ENCODE results near the gene PRMT3. TPM values are rescaled to one million over a fixed set of nuclear protein-coding genes. Genes with fewer than 3 reads are reported as not detected.
"Not testable (repeated sequence)": the region's sequence is repeated elsewhere in the genome, so short reads cannot be mapped to it uniquely, and the experiment has no call there.

PRMT3 gene
- 23.5 and 23.8 TPM in 2 replicates for total RNA-seq (2014; rRNA removed)
- 4.3 TPM for polyA plus RNA-seq (2012)

GRCh38 chr11:20387261-20388095, at the start of gene PRMT3:
PRMT3 (plus strand) TSS chr11:20387716; CDS start chr11:20387747, 31 bp downstream.
- DNase-seq (ENCODE audit: low read depth), result peak; percentile 92

- peak; percentile 11 for DNase-seq (ENCODE audit: low read depth)
Observed at GRCh38 chr11:20342347-20343141, 45.0 kb upstream of the PRMT3 start.

GRCh38 chr11:20351136-20351535, 36.4 kb upstream of the PRMT3 start:
- DNase-seq (ENCODE audit: low read depth), result no peak

- no peak for DNase-seq (ENCODE audit: low read depth)
Observed at GRCh38 chr11:20351751-20352262, 35.7 kb upstream of the PRMT3 start.

GRCh38 chr11:20353829-20354434, 33.6 kb upstream of the PRMT3 start:
- peak; percentile 37 for DNase-seq (ENCODE audit: low read depth)

- DNase-seq (ENCODE audit: low read depth), result peak; percentile 43
Observed at GRCh38 chr11:20355221-20356219, 32.0 kb upstream of the PRMT3 start.

- no peak for DNase-seq (ENCODE audit: low read depth)
Observed at GRCh38 chr11:20357150-20357549, 30.4 kb upstream of the PRMT3 start.

- peak; percentile 37 for DNase-seq (ENCODE audit: low read depth)
Observed at GRCh38 chr11:20360650-20361049, 26.9 kb upstream of the PRMT3 start.

GRCh38 chr11:20362481-20362880, 25.0 kb upstream of the PRMT3 start:
- no peak for DNase-seq (ENCODE audit: low read depth)

GRCh38 chr11:20363149-20363499, 24.4 kb upstream of the PRMT3 start:
- no peak for DNase-seq (ENCODE audit: low read depth)

- peak; percentile 44 for DNase-seq (ENCODE audit: low read depth)
Observed at GRCh38 chr11:20363500-20364340, 23.8 kb upstream of the PRMT3 start, which contains the start of gene HTATIP2. HTATIP2 (plus strand) TSS chr11:20363714; CDS start chr11:20364238, 524 bp downstream.

- DNase-seq (ENCODE audit: low read depth), result no peak
Observed at GRCh38 chr11:20364341-20364792, 23.1 kb upstream of the PRMT3 start.

GRCh38 chr11:20365465-20365864, 22.1 kb upstream of the PRMT3 start:
- DNase-seq (ENCODE audit: low read depth), result not testable (repeated sequence)

GRCh38 chr11:20367313-20367948, 20.1 kb upstream of the PRMT3 start:
- peak; percentile 89 for DNase-seq (ENCODE audit: low read depth)

- peak; percentile 44 for DNase-seq (ENCODE audit: low read depth)
Observed at GRCh38 chr11:20368438-20368837, 19.1 kb upstream of the PRMT3 start.

GRCh38 chr11:20369826-20370225, 17.7 kb upstream of the PRMT3 start:
- DNase-seq (ENCODE audit: low read depth), result no peak

GRCh38 chr11:20372081-20372626, 15.4 kb upstream of the PRMT3 start:
- DNase-seq (ENCODE audit: low read depth), result no peak

- DNase-seq (ENCODE audit: low read depth), result no peak
Observed at GRCh38 chr11:20373147-20373546, 14.4 kb upstream of the PRMT3 start.

Data from LHCN-M2 (cell line).